Endothelial cell of umbilical vein (primary cell): ENCODE results near the gene STAC2.

Source experiments
- CTCF ChIP-seq, 2 donors: IDR thresholded peaks; 1 replicate in 1 of 2; 2 replicates in 1 of 2; pipeline ENCODE4 v1.5.1; 2011; ENCODE audit warnings: low read length in 2 of 2, mild to moderate bottlenecking in 2 of 2, moderate library complexity in 2 of 2, control low read depth in 1 of 2, inconsistent platforms in 1 of 2, low read depth in 1 of 2; ENCODE audit not compliant: insufficient read depth in 1 of 2; ENCODE audit errors: extremely low read depth in 1 of 2
- EZH2 ChIP-seq: IDR thresholded peaks from 2 replicates; pipeline ENCODE4 v1.6.1; 2012; ENCODE audit warnings: borderline replicate concordance, low read depth, mild to moderate bottlenecking, moderate library complexity, low read length, inconsistent platforms; ENCODE audit not compliant: severe bottlenecking
- GATA2 ChIP-seq: IDR thresholded peaks from 2 replicates; pipeline ENCODE4 v1.7.0; 2011; ENCODE audit warnings: low read depth, mild to moderate bottlenecking, moderate library complexity, mixed read lengths, low read length; ENCODE audit not compliant: insufficient read length, insufficient read depth
- MAX ChIP-seq: IDR thresholded peaks from 2 replicates; pipeline ENCODE4 v1.6.1; 2011; ENCODE audit not compliant: insufficient read depth, insufficient read length
- MYC ChIP-seq: IDR thresholded peaks from one replicate; pipeline ENCODE4 v1.6.1; 2011; ENCODE audit warnings: mild to moderate bottlenecking, low read depth, low read length
- POLR2A ChIP-seq: IDR thresholded peaks from 2 replicates; pipeline ENCODE4 v1.6.1; 2012; ENCODE audit warnings: low read depth, mild to moderate bottlenecking, control low read depth, low read length
- POLR2AphosphoS5 ChIP-seq: IDR thresholded peaks from 2 replicates; pipeline ENCODE4 v1.6.1; 2012; ENCODE audit warnings: low read depth, mild to moderate bottlenecking, control low read depth, low read length, moderate library complexity; ENCODE audit not compliant: insufficient read depth

DNA sequence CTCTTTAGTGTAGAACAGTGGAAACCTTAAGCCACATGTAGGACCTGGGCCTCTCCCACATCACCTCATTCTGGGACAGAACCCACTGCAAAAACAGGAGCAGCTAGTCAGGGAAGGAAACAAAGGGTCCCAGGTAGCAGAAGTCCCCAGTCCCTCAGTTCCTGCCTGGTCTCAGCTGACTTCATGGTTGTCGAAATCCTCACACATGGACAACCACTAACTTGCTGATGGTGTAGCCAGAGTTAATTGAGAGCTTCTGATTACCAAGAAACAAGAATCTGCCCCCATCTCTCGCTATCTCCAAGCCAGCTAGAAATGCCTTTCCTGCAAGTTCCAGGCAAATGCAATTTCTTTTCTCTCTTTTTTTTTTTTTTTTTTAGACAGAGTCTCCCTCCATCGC, 56.2 kb downstream of the STAC2 start:
- TF ChIP-seq POLR2A, result no peak
- no peak for TF ChIP-seq GATA2
- no peak for TF ChIP-seq CTCF (IDR thresholded peaks at IDR 0.05; ENCODE audit: extremely low read depth in 1 of 2, insufficient read depth in 1 of 2, low read depth in 1 of 2, low read length in 2 of 2)
- TF ChIP-seq EZH2, result no peak
- no peak for TF ChIP-seq MYC
- TF ChIP-seq MAX, result no peak
- no peak for TF ChIP-seq POLR2AphosphoS5
